DMS79 treated with DMSO at 0.1 percent for 48 hours (cell line): Measurements from ENCODE around the gene AMFR.

ENCODE experiments used
- DNase-seq: peaks from one replicate; lab custom pipeline; 2025; lab: John Stamatoyannopoulos, UW

AMFR gene

GRCh38 chr16:56330476-56330875 lies 94.9 kb downstream of the AMFR start:
- no peak for DNase-seq

- DNase-seq = no peak
Measured at GRCh38 chr16:56329887-56330286, 95.5 kb downstream of the AMFR start.

- no peak for DNase-seq
Measured at GRCh38 chr16:56328276-56329022, 96.9 kb downstream of the AMFR start.

- DNase-seq = no peak
Measured at GRCh38 chr16:56327929-56328258, 97.5 kb downstream of the AMFR start.

GRCh38 chr16:56327071-56327928 lies 98.0 kb downstream of the AMFR start:
- DNase-seq = no peak

GRCh38 chr16:56325956-56326355 lies 99.4 kb downstream of the AMFR start:
- no peak for DNase-seq

GRCh38 chr16:56324406-56324805 lies 100.9 kb downstream of the AMFR start:
- DNase-seq = no peak

GRCh38 chr16:56321571-56321970 lies 103.8 kb downstream of the AMFR start:
- no peak for DNase-seq

GRCh38 chr16:56320811-56321558 lies 104.4 kb downstream of the AMFR start:
- no peak for DNase-seq

GRCh38 chr16:56320056-56320455 lies 105.3 kb downstream of the AMFR start:
- no peak for DNase-seq

GRCh38 chr16:56319376-56319775 lies 106.0 kb downstream of the AMFR start:
- no peak for DNase-seq

- DNase-seq = no peak
Measured at GRCh38 chr16:56318827-56319140, 106.6 kb downstream of the AMFR start.

- peak; percentile 7 for DNase-seq
Measured at GRCh38 chr16:56317998-56318826, 107.1 kb downstream of the AMFR start.

- no peak for DNase-seq
Measured at GRCh38 chr16:56316545-56316944, 108.8 kb downstream of the AMFR start.

- no peak for DNase-seq
Measured at GRCh38 chr16:56315955-56316354, 109.4 kb downstream of the AMFR start.

- no peak for DNase-seq
Measured at GRCh38 chr16:56314244-56314850, 111.0 kb downstream of the AMFR start.

GRCh38 chr16:56312556-56312955 lies 112.8 kb downstream of the AMFR start:
- DNase-seq = no peak

- no peak for DNase-seq
Measured at GRCh38 chr16:56312028-56312300, 113.4 kb downstream of the AMFR start.
